T-helper 2 cell (primary cell): ENCODE data around the gene FHL2.
"Not testable (repeated sequence)": the region's sequence is repeated elsewhere in the genome, so short reads cannot be mapped to it uniquely, and the experiment has no call there.

Source experiments
- DNase-seq, 5 experiments: peaks; one replicate each; pipeline versions ENCODE4 v3.0.0 to v3.0.0-alpha.2; 2012 to 2022
- total RNA-seq, 2 donors: gene quantifications; one replicate each; lab custom pipeline; 2026; lab: John Stamatoyannopoulos, UW

The FHL2 gene, protein sequence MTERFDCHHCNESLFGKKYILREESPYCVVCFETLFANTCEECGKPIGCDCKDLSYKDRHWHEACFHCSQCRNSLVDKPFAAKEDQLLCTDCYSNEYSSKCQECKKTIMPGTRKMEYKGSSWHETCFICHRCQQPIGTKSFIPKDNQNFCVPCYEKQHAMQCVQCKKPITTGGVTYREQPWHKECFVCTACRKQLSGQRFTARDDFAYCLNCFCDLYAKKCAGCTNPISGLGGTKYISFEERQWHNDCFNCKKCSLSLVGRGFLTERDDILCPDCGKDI
- total RNA-seq, result 0 to 1.1 reads per million in 2 donors

DNA sequence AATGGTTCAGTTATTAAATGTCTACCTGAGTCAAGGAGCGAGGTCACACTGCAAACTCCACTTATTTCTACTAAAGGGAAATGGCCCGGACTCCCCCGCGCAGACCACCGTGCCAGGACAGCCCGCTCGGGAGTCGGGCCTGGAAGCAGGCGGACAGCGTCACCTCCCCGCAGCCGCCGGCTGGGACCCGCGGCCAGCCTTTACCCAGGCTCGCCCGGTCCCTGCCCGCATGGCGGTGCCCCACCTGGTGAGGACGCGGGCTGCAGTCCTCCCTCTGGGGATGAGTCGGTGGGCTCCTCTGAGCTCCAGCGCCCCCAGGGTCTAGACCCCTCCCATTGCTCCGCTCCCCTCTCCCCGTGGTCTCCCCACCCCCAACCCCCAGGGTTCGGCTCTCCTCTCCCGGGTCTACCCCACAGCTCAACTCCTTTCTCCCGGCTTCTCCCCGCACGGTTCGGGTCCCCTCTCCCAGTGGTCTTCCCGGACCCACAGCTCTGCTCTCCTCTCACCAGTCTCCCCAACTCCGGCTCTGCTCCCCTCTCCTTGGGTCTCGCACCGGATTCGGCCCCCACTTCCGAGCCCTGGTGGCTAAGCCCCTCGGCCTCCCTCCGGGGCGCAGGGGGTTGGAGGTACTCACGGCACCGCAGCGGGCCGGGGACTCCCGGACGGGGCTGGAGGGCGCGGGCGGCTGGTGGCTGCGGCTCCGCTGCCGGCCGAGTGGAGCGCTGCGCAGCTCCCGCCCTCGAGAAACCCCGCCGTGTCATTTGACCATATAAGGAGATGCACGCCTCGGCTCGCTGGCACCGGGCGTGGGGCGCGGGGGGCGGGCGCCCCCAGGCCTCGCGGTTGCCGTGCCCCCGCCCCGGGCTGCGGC, at the start of gene FHL2:
TSS of gene FHL2 (minus strand) at position 716 of the 871 bp plus-strand sequence. CDS start 12,535 bp downstream, outside the sequence.
- peak; percentile 37 to 80 (median 52) for DNase-seq

DNA sequence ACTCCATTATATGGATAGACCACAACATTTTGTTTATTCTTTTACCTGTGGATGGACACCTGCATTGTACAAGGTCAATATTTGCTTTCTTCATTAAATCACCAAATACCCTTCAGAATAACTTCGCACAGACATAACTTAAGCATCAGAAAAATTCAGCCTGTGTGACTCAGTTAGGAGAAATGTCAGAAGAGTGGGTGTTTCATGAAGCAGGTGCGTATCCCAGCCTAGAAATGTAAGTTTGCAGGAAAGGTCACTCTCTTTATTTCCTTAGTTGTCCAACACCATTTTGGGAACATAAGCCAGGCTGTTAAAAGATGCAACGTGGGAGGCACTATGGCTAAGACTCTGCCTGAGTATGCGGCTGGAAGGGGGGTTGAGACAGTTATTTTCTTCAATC, 48.6 kb upstream of the FHL2 start:
- DNase-seq, result no peak

DNA sequence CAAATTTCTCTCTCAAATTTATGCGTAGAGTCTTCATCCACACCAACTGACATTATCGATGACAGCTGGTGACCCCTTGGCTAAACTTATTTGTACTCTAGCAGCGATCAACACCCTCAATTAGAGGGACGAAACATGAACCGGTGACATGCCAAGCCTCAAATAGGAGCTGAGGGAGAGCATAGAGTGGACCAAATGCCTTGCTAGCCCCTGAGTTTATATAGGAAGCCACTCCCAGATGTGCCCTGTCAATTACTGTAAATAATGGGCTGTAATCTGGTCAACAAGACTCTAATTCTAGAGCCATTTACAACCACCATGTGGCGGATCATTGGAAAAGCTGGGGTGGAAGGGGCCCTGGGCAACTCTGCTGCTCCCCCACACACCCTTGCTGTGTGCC, 47.6 kb upstream of the FHL2 start:
- no peak for DNase-seq

DNA sequence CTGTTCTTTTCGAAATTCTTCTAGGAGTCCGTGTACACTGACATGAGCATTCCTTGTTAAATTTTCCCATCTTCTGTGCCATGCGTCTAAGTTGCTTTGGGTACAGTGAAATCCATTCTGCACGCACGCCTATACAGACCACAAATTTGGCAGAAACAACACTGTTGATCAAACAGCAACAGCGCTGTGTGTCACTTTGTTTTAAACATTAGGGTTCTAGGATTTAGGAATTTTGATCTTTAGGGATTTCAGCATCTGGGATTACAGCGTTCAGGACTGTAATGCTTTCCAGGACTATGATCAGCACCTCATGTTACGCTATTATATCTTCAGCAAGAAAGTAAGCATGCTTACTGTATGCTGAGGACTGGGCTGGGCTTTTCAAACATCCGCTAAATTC, 47.1 kb upstream of the FHL2 start:
- no peak for DNase-seq

GRCh38 chr2:105445498-105445897, 46.6 kb upstream of the FHL2 start:
- no peak for DNase-seq

- DNase-seq, result no peak
Measured at GRCh38 chr2:105443617-105444598, 45.1 kb upstream of the FHL2 start.

DNA sequence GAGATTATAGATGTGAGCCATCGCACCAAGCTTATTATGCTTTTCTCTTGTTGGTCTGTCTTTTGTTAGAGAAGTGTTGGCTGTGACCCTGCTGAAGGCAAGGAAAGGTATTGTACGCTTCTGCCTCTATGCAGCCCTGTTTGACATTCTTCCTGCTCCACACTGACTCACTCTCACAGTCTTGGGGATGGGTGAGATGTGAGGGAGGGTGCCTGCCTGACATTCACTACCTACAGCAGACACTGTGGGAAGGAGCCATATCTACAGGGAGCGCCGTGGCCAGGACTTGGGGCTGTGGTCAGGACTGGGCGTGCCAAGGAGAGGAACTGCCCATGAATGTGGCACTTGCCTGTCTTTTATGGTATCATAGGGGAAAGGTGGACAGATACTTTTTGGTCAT, 43.9 kb upstream of the FHL2 start:
- no peak for DNase-seq

GRCh38 chr2:105442056-105442455, 43.2 kb upstream of the FHL2 start:
- no peak for DNase-seq

DNA sequence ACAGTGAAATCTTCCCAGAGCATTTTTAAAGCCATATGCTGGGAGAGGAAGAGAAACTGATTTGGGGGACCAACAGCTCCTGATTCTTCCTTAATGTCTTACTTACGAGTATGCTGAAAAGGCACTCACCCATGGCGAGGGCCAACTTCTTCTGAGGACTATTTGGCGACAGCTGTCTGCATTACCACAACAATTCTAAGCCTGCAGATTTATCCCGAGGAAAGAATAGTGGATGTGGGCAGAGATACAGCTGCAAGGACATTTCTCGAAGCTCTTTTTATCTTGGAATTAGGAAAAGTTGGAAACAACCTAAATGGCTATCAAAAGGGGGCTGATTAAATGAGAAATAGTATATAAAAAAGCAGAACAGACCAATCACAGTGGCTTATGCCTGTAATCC, 40.3 kb upstream of the FHL2 start:
- DNase-seq, result no peak

DNA sequence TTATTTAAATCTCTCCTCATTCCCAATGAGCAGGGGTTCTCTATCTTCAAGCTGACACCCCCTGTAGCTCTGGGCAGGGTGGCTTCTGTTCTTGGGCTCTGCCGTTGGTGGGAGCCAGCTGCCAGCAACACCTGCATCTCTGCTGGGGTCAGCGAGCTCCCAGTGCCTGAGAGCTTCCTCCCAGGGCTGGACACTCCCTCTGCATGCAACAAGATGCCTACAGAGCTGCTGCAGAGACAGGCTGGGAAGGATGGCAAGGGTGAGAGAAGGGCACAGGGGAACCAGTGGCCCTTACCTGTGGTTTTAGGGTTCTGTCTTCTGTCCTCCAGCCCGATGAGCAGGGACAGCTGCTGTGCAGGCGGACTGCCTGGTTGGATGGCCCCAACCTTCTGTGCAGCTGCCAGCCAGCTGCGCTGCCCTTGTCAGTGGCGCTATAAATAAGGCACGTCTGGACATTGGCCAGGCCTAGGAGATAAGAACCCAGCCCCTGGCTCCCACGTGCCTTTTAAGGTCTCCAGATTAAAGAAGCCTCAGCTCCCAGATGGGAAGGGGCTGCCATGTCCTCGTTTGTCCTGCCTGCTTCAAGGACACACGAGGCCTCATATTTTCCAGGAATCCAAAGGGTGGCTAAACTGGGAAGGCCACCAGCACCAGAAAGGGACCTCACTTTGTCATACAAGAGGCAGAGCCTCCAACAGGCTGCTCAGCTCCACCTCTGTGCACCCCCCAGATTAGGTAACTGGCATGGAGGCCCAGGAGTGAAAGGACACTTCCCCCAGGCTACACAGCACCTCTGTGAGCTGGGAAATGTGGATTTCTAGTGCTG, 39.5 kb upstream of the FHL2 start:
- no peak for DNase-seq

DNA sequence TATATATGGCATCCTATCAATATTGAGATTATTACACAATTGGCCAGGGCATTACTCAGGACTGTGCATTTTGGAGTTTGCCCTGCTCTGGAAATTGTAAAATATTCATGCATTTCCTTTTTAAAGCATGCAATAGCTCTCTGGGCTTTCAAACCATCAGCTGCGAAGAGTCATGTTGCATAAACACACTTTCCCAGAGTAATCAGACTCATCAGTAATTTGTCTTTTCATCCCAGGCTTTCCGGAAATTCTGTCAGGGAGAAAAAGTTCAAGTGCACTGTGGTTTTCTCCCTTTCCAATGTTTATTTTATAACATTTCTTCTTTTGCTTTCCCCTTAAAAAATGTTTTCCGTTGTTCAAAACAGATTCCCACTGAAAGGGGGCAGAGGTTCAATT, 38.9 kb upstream of the FHL2 start:
- no peak for DNase-seq

DNA sequence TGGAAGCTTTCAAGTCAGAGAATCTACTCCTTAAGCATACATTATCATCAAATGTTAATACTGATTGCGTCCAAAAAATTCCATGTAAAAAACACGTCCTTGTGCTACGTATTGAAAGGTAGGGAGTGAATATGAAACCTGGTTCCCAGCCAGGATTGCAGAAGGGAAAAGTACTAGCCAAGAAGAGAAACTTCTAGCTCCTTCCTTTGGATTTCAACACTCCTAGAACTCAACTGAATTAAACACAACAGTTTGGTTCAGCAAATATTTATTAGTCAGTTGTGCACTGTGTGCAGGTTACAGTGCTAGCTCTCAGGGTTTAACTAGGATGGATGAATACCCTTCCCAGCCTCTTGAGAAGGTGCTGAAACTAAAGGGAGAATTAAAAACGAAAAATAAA, 33.9 kb upstream of the FHL2 start:
- no peak for DNase-seq

GRCh38 chr2:105432044-105432399, 33.2 kb upstream of the FHL2 start:
- no peak for DNase-seq

DNA sequence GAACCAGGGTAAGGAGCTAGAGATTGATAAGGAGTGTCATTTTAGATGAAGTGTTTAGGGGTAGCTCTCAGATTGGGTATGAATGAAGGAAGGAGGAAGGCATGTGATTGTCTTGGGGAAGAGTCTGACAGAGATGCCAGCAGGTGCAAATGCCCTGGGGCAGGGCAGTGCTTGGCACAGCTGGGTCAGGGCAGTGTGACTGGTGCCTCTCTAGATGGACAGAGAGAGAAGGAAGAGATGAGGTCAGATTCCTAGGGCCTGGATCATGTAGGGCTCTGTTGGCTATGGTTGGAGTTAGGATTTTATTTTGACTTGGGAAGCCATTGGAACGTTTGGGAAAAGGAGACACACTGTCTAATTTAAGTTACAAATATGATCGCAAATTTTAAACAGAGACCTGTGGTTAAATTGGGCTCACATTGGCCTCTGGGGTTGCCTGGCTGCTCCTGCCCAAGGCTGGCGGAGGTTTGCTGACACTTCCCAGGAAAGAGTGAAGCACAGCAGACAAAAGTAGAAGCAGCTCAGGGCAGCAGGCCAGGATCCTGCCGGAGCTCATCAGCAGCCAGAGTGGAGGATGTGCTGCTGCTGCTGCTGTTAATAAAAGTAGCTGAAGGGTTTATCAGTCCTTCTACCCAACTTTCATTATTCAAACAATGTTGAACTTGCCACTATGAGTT, 32.7 kb upstream of the FHL2 start:
- no peak for DNase-seq

DNA sequence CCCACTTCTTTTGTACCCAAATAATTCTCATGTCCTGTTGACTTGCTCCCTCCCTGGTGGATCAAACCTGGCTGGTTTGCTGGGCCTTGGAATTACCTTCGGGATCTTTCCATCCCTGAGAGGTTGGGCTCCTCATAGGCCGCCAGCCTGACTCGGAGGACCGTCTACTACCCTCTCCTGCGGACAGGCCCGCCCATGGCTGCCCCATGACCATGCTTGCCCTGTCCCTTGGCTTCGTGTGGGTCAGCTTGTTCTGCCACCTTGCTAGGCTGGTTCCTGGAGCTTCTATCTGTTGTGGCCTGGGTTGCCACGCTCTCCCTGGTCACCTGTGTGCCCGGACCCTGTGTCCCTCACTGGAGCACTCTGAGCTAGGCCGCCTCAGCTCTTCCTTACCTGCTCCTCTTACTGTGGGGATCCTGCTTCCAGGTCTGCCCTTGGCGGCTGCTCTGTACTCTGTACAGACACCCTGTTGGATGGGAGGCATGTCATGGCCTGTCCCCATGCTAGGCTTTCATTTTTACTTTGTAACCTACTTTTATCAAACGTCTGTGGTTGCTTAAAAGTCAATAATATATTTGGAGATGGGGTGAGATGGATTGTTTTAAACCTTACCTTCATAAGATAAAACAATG, 29.7 kb upstream of the FHL2 start:
- no peak for DNase-seq

- DNase-seq, result no peak
Measured at GRCh38 chr2:105427485-105427884, 28.6 kb upstream of the FHL2 start.

DNA sequence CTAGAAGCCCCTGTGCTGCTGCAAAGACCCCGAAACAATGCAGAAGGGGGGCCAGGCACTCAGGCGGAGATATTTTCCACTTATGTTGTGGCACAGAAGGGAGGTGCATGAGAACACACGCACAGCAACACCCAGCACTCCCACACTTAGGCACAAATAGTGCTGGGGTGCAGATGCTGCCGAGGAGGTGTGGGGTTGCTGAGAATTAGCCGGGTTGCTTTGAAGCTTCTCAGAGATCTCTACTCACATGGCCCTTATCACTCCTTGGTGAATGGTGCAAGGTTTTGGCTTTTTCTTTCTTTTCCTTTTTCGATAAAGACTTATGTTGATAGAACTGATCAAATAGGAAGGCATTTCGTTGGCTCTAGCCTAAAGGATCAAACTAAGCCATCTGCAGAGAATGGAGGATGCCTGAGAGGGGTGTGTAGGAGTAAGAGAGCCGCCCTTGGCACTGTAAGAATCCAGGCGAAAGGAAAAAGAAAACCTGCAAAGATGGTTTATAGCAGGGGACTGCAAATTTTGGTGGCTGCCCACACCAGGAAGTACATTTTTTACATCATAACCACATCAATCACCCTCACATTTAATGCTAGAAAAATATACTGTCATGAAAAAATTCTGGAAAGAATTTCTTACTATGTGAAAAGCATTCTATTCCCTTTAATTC, 27.9 kb upstream of the FHL2 start:
- peak in 1 of 5 experiments; percentile 10 for DNase-seq

GRCh38 chr2:105425936-105426625, 27.2 kb upstream of the FHL2 start:
- no peak for DNase-seq

DNA sequence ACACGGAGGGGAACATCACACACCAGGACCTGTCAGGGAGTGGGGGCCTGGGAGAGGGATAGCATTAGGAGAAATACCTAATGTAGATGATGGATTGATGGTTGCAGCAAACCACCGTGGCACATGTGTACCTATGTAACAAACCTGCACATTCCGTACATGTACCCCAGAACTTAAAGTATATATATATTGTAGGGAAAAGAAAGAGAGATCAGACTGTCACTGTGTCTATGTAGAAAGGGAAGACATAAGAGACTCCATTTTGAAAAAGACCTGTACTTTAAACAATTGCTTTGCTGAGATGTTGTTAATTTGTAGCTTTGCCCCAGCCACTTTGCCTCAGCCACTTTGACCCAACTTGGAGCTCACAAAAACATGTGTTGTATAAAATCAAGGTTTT, 26.0 kb upstream of the FHL2 start:
- not testable (repeated sequence) for DNase-seq

DNA sequence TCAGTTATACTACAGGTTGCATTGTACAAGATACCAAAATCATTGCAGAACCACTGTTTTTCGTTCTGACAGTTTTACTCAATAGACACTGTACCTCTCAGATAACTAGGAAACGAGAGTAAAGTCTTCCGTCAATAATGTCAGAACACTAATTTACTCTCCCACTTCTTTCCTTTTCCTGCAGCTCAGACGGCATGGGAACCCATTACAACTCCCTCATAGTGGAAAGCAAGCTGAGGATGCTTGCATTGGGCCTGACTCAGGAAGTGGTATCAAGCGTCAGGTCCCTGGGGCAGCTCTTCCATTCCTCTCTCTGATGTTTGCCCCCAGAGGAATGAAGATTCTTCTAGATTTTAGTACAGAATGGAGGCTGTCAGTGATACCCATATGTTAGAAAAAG, 23.9 kb upstream of the FHL2 start:
- no peak for DNase-seq
